Transverse colon (tissue), 4 donors: ENCODE data around the gene KAZN. TPM values are rescaled to one million over a fixed set of nuclear protein-coding genes. Genes with fewer than 3 reads are reported as not detected.

ENCODE experiments used
- DNase-seq: peaks from one replicate; pipeline ENCODE4 v3.0.0-alpha.2; 2019
- H3K27ac ChIP-seq, 4 donors: fragments of 200-600 bp; sonication (generic); 2 replicates each; pipeline ENCODE4 v1.5.1; 2016 to 2018; ENCODE audit warnings: inconsistent platforms in 4 of 4
- H3K27me3 ChIP-seq: fragments of 200-600 bp; sonication (generic); 2 replicates; pipeline ENCODE4 v1.5.1; 2017; ENCODE audit warnings: inconsistent platforms
- H3K36me3 ChIP-seq, 4 donors: fragments of 200-600 bp; sonication (generic); 2 replicates each; pipeline ENCODE4 v1.5.1; 2017 to 2019; ENCODE audit warnings: inconsistent platforms in 4 of 4
- H3K4me1 ChIP-seq, 4 donors: fragments of 200-600 bp; sonication (generic); 2 replicates each; pipeline ENCODE4 v1.5.1; 2017 to 2020; ENCODE audit warnings: inconsistent platforms in 4 of 4
- H3K4me3 ChIP-seq, 4 donors: fragments of 200-600 bp; sonication (generic); 1 replicate in 1 of 4; 2 replicates in 3 of 4; pipeline versions ENCODE4 v1.5.1 to v1.6.1; 2017 to 2019; ENCODE audit warnings: inconsistent platforms in 4 of 4
- H3K9me3 ChIP-seq, 2 donors: fragments of 200-600 bp; sonication (generic); 2 replicates each; pipeline ENCODE4 v1.5.1; 2017 to 2019; ENCODE audit warnings: inconsistent platforms in 2 of 2
- EP300 ChIP-seq: sonication (generic); formaldehyde crosslinking; IDR thresholded peaks from one replicate; pipeline ENCODE4 v1.6.1; 2017; ENCODE audit warnings: antibody characterized with exemption, low read depth
- POLR2A ChIP-seq: fragments of 450-650 bp; IDR thresholded peaks from one replicate; pipeline ENCODE4 v1.6.1; 2016; ENCODE audit warnings: antibody characterized with exemption, mild to moderate bottlenecking, moderate library complexity
- POLR2AphosphoS5 ChIP-seq, 3 donors: sonication (generic); formaldehyde crosslinking; IDR thresholded peaks; one replicate each; pipeline ENCODE4 v1.6.1; 2016; ENCODE audit warnings: antibody characterized with exemption in 3 of 3
- WGBS, 2 donors: methylation state at CpG; one replicate each; pipeline ENCODE4 v1.1.5; 2018; ENCODE audit warnings: low coverage in 1 of 2; 5-methylcytosine and 5-hydroxymethylcytosine counted together
- in situ Hi-C, 4 donors: fragments of 200-750 bp; cut with MboI; loops; one replicate each; pipeline versions ENCODE4 v1.15.0 to v1.15.1; 2017; ENCODE audit warnings: low sequenced_read_pairs in 3 of 4, low pct_ligation_motif_present in 1 of 4, low pct_unique_long_range_greater_than_20kb in 1 of 4
- intact Hi-C: fragments of 100-400 bp; cut with DNase I; formaldehyde crosslinking; loops from one replicate; pipeline ENCODE4 v1.15.1; 2023; ENCODE audit warnings: low total_unique reads
- total RNA-seq, 4 donors: library from RNA; depleted of rRNA; stranded (reverse); fragments of >200 nt; gene quantifications; one replicate each; pipeline ENCODE4 v1.1.0, GENCODE V29; 2016
- TF ChIP-seq, protein P1 (sequence below), 5 experiments: fragments of 200-600 bp in 3 of 5; fragments of 450-650 bp in 2 of 5; sonication (generic) in 3 of 5; IDR thresholded peaks; 1 replicate in 2 of 5; 2 replicates in 3 of 5; pipeline ENCODE4 v1.5.1; 2016 to 2017; ENCODE audit warnings: antibody characterized with exemption in 5 of 5, inconsistent platforms in 3 of 5, mild to moderate bottlenecking in 2 of 5, moderate library complexity in 1 of 5

Gene KAZN
- total RNA-seq, 4 donors from 2014 or later: 12.0 to 17.1 (median 16.2) TPM

DNA sequence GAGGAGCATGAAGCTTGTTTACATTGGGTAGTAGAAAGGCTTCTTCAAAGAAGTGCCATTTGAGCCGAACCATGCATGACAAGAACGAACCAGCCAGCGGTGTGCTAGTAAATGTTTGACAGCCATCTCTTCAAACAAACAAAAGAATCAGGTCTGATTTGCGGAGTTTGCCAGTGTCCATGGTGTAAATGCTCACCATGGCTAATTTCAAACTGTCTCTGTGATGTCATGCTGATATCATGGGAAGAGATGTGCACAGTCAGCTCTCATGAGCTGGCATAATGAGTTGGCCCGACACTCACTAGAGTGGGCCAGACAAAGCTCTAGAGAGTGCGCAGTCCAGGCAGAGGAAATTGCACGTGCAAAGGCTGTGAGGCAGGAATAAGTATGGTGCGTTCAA, 101.1 kb downstream of the KAZN start:
- no peaks in the 10 kb centered on the region for H3K9me3 ChIP-seq
- no peaks in the 10 kb centered on the region for H3K27me3 ChIP-seq
- TF ChIP-seq EP300: no peak
- no peak overlapping the region for H3K4me3 ChIP-seq
- H3K27ac ChIP-seq: no peak overlapping the region
- WGBS, 2 donors: 74 to 83% methylated on average over 7 to 8 of the region's 8 CpGs
- no peaks in the 10 kb centered on the region for H3K36me3 ChIP-seq
- DNase-seq: no peak
- intact Hi-C loops: no loop called here
- H3K4me1 ChIP-seq: no peaks in the 10 kb centered on the region
- in situ Hi-C loops: loop anchor here in 1 of 4 donors (25.0 kb wide), 1 partner anchor 587 kb away; no protein-coding TSS in a partner anchor

DNA sequence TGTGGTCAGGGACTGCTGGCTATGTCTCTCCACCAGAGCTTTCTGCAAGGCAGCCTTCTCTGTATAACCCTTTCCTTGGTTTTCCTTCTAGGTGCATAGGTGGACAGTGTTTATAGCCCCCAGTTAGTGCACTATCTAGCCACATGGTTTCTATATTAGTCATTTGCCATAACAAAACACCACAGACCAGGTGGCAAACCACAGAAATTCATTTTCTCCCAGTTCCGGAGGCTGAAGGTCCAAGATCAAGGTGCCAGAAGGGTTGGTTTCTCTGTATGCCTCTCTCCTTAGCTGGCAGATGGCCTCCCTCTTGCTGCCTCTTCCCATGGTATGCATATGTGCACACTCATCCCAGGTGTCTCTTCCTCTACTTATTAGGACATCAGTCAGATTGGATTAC, 106.4 kb downstream of the KAZN start:
- H3K4me3 ChIP-seq: no peak overlapping the region
- no peak for DNase-seq
- no peaks in the 10 kb centered on the region for H3K4me1 ChIP-seq
- no peaks in the 10 kb centered on the region for H3K9me3 ChIP-seq
- in situ Hi-C loops: loop anchor here in 1 of 4 donors (25.0 kb wide), 1 partner anchor 593 kb away; no protein-coding TSS in a partner anchor
- H3K27ac ChIP-seq: no peak overlapping the region
- no peaks in the 10 kb centered on the region for H3K36me3 ChIP-seq
- intact Hi-C loops: no loop called here
- no peak for TF ChIP-seq POLR2AphosphoS5 (IDR thresholded peaks at IDR 0.05)
- no peak for TF ChIP-seq POLR2A
- no peak for TF ChIP-seq EP300
- TF ChIP-seq, protein P1, sequence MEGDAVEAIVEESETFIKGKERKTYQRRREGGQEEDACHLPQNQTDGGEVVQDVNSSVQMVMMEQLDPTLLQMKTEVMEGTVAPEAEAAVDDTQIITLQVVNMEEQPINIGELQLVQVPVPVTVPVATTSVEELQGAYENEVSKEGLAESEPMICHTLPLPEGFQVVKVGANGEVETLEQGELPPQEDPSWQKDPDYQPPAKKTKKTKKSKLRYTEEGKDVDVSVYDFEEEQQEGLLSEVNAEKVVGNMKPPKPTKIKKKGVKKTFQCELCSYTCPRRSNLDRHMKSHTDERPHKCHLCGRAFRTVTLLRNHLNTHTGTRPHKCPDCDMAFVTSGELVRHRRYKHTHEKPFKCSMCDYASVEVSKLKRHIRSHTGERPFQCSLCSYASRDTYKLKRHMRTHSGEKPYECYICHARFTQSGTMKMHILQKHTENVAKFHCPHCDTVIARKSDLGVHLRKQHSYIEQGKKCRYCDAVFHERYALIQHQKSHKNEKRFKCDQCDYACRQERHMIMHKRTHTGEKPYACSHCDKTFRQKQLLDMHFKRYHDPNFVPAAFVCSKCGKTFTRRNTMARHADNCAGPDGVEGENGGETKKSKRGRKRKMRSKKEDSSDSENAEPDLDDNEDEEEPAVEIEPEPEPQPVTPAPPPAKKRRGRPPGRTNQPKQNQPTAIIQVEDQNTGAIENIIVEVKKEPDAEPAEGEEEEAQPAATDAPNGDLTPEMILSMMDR (IDR thresholded peaks at IDR 0.05): no peak
- WGBS, 2 donors: 70% methylated on average over 1 of the region's 1 CpG; no CpG with 5 or more reads in 1 of the 2 donors
- no peaks in the 10 kb centered on the region for H3K27me3 ChIP-seq

DNA sequence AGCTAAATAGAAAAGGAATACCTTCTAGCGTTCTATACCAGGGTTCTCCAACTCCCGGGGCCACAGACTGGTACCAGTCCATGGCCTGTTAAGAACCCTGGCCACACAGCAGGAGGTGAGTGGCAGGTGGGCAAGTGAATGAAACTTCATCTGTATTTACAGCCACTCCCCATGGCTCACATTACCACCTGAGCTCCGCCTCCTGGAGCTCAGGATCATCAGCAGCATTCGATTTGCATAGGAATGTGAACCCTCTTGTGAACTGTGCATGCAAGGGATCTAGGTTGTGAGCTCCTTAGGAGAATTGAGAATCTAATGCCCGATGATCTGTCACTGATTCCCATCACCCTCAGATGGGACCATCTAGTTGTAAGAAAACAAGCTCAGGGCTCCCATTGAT, 107.3 kb downstream of the KAZN start:
- WGBS, 2 donors: 86 to 94% methylated on average over 3 to 5 of the region's 5 CpGs
- H3K27ac ChIP-seq: no peak overlapping the region
- H3K9me3 ChIP-seq: no peaks in the 10 kb centered on the region
- H3K36me3 ChIP-seq: no peaks in the 10 kb centered on the region
- intact Hi-C loops (no loop called here), in situ Hi-C loops (loop anchor here in 1 of 4 donors (25.0 kb wide), 1 partner anchor 594 kb away; no protein-coding TSS in a partner anchor)
- no peak for DNase-seq
- no peaks in the 10 kb centered on the region for H3K4me1 ChIP-seq
- TF ChIP-seq EP300: no peak
- TF ChIP-seq, protein P1 (IDR thresholded peaks at IDR 0.05): no peak
- TF ChIP-seq POLR2AphosphoS5 (IDR thresholded peaks at IDR 0.05): no peak
- no peak for TF ChIP-seq POLR2A
- no peaks in the 10 kb centered on the region for H3K27me3 ChIP-seq
- no peak overlapping the region for H3K4me3 ChIP-seq

DNA sequence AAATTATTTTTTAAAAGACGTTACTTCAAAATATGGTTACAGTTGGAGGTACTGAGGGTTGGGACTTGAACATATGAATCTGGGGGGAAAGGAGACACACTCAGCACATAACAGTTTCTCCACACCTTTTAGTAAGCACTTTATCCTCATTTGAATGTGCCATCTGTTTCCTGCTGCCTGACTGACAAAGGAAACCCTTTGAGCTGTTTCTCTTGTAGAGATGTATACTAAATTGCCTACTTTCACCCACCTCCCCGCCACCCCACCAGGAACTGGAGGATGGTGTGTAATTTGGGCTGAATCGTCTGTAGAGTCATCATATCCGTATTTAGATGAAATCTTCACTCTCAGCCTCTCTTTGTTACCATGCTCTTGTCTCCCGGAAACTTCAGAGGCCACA, 108.1 kb downstream of the KAZN start:
- Histone ChIP-seq H3K4me1 (no peaks in the 10 kb centered on the region), H3K4me3 (no peak overlapping the region), H3K27ac (no peak overlapping the region), H3K9me3 (no peaks in the 10 kb centered on the region), H3K36me3 (no peaks in the 10 kb centered on the region), H3K27me3 (no peaks in the 10 kb centered on the region)
- in situ Hi-C loops: loop anchor here in 1 of 4 donors (25.0 kb wide), 1 partner anchor 594 kb away; no protein-coding TSS in a partner anchor
- WGBS, 2 donors: 67 to 92% methylated on average over 2 to 5 of the region's 5 CpGs
- no peak for DNase-seq
- intact Hi-C loops: no loop called here
- no peak for TF ChIP-seq EP300
- TF ChIP-seq POLR2A: no peak
- no peak for TF ChIP-seq POLR2AphosphoS5 (IDR thresholded peaks at IDR 0.05)
- TF ChIP-seq, protein P1 (IDR thresholded peaks at IDR 0.05): no peak
